ENCODE data around the gene MTCH1.

The MTCH1 gene

GRCh38 chr6:36971921-36972673 lies 13.9 kb downstream of the MTCH1 start:
- H3K9me3 ChIP-seq (ENCODE audit: control insufficient read depth, low read depth, low read length) = no peaks in the 10 kb centered on the region
- H3K9ac ChIP-seq (ENCODE audit: low read length) = no peak overlapping the region
- H3K27ac ChIP-seq (ENCODE audit: low read length) = no peak overlapping the region
- H3K4me3 ChIP-seq (ENCODE audit: low read length) = no peak overlapping the region
- peaks cover 95% of the 10 kb centered on the region for H3K36me3 ChIP-seq (ENCODE audit: control insufficient read depth, low read depth, low read length)
- H3K4me1 ChIP-seq (ENCODE audit: control insufficient read depth, low read depth, low read length) = no peaks in the 10 kb centered on the region
- no peaks in the 10 kb centered on the region for H3K27me3 ChIP-seq (ENCODE audit: control insufficient read depth, insufficient read depth, low read length)

- H3K4me1 ChIP-seq (ENCODE audit: control insufficient read depth, low read depth, low read length) = no peaks in the 10 kb centered on the region
- H3K9ac ChIP-seq (ENCODE audit: low read length) = no peak overlapping the region
- no peaks in the 10 kb centered on the region for H3K27me3 ChIP-seq (ENCODE audit: control insufficient read depth, insufficient read depth, low read length)
- no peak overlapping the region for H3K27ac ChIP-seq (ENCODE audit: low read length)
- H3K4me3 ChIP-seq (ENCODE audit: low read length) = no peak overlapping the region
- no peaks in the 10 kb centered on the region for H3K9me3 ChIP-seq (ENCODE audit: control insufficient read depth, low read depth, low read length)
- peaks cover 86% of the 10 kb centered on the region for H3K36me3 ChIP-seq (ENCODE audit: control insufficient read depth, low read depth, low read length)
These were observed 14.8 kb downstream of the MTCH1 start for GRCh38 chr6:36970892-36971842.

DNA sequence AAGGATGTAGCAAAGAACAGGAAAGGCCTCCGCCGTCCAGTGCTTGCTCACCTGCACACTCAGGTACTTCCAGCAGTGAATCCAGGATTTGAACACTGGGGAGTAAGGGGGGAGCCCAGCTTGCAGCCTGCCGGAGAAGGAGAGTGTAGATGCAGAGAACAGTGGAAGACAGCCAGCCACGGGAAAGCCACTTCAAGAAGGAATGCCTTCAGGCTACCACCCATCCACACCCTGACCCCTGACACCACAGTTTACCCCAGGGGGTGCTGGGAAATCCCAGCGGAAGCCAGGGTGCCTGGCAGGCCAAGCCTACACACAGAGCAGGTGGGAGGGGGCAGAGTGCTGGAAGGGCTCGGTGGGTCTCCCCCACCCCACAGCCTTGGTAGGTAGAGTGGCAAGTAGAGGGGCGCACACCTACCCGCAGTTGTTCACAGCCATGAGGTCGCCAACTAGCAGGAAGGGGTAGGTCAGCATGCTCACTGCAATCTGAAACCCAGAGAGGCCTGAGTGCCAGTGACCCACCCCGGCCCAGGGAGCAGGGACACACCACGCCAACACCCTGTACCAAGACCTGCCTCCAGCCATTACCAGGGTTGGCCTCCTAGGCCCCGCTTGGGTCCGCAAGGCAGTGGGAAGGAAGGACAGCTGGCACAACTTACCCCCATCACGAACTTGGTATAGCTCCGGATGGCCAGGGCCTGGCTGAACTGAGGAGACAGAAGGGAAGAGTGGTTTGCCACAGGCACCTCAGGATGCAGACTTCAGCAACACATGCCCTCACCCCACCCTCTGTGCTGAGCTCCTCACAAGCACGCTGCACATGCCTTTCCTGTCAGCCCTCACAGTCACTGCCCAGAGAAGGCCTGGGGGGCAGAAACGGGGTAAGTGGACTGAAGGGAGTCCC lies 15.8 kb downstream of the MTCH1 start:
- H3K27ac ChIP-seq (ENCODE audit: low read length) = no peak overlapping the region
- H3K36me3 ChIP-seq (ENCODE audit: control insufficient read depth, low read depth, low read length) = peaks cover 77% of the 10 kb centered on the region
- no peak overlapping the region for H3K4me3 ChIP-seq (ENCODE audit: low read length)
- no peaks in the 10 kb centered on the region for H3K9me3 ChIP-seq (ENCODE audit: control insufficient read depth, low read depth, low read length)
- no peaks in the 10 kb centered on the region for H3K27me3 ChIP-seq (ENCODE audit: control insufficient read depth, insufficient read depth, low read length)
- H3K9ac ChIP-seq (ENCODE audit: low read length) = no peak overlapping the region
- H3K4me1 ChIP-seq (ENCODE audit: control insufficient read depth, low read depth, low read length) = no peaks in the 10 kb centered on the region

- Histone ChIP-seq H3K9ac (ENCODE audit: low read length) (no peak overlapping the region), H3K9me3 (ENCODE audit: control insufficient read depth, low read depth, low read length) (no peaks in the 10 kb centered on the region), H3K36me3 (ENCODE audit: control insufficient read depth, low read depth, low read length) (peaks cover 67% of the 10 kb centered on the region), H3K27me3 (ENCODE audit: control insufficient read depth, insufficient read depth, low read length) (no peaks in the 10 kb centered on the region), H3K4me3 (ENCODE audit: low read length) (no peak overlapping the region), H3K4me1 (ENCODE audit: control insufficient read depth, low read depth, low read length) (no peaks in the 10 kb centered on the region), H3K27ac (ENCODE audit: low read length) (no peak overlapping the region)
These were observed 16.7 kb downstream of the MTCH1 start for GRCh38 chr6:36969240-36969691.

GRCh38 chr6:36968266-36968977 lies 17.6 kb downstream of the MTCH1 start:
- Histone ChIP-seq H3K4me1 (ENCODE audit: control insufficient read depth, low read depth, low read length) (no peaks in the 10 kb centered on the region), H3K27me3 (ENCODE audit: control insufficient read depth, insufficient read depth, low read length) (no peaks in the 10 kb centered on the region), H3K27ac (ENCODE audit: low read length) (no peak overlapping the region), H3K4me3 (ENCODE audit: low read length) (no peak overlapping the region), H3K36me3 (ENCODE audit: control insufficient read depth, low read depth, low read length) (peaks cover 59% of the 10 kb centered on the region), H3K9ac (ENCODE audit: low read length) (no peak overlapping the region), H3K9me3 (ENCODE audit: control insufficient read depth, low read depth, low read length) (no peaks in the 10 kb centered on the region)

GRCh38 chr6:36967757-36968156 lies 18.2 kb downstream of the MTCH1 start:
- H3K4me1 ChIP-seq (ENCODE audit: control insufficient read depth, low read depth, low read length) = no peaks in the 10 kb centered on the region
- no peak overlapping the region for H3K9ac ChIP-seq (ENCODE audit: low read length)
- H3K4me3 ChIP-seq (ENCODE audit: low read length) = no peak overlapping the region
- H3K27ac ChIP-seq (ENCODE audit: low read length) = no peak overlapping the region
- peaks cover 54% of the 10 kb centered on the region for H3K36me3 ChIP-seq (ENCODE audit: control insufficient read depth, low read depth, low read length)
- H3K9me3 ChIP-seq (ENCODE audit: control insufficient read depth, low read depth, low read length) = no peaks in the 10 kb centered on the region
- no peaks in the 10 kb centered on the region for H3K27me3 ChIP-seq (ENCODE audit: control insufficient read depth, insufficient read depth, low read length)

- Histone ChIP-seq H3K36me3 (ENCODE audit: control insufficient read depth, low read depth, low read length) (peaks cover 50% of the 10 kb centered on the region), H3K4me1 (ENCODE audit: control insufficient read depth, low read depth, low read length) (no peaks in the 10 kb centered on the region), H3K27ac (ENCODE audit: low read length) (no peak overlapping the region), H3K27me3 (ENCODE audit: control insufficient read depth, insufficient read depth, low read length) (no peaks in the 10 kb centered on the region), H3K9me3 (ENCODE audit: control insufficient read depth, low read depth, low read length) (no peaks in the 10 kb centered on the region), H3K9ac (ENCODE audit: low read length) (no peak overlapping the region), H3K4me3 (ENCODE audit: low read length) (no peak overlapping the region)
These were observed 18.7 kb downstream of the MTCH1 start for GRCh38 chr6:36967301-36967700.

GRCh38 chr6:36964908-36965307 lies 21.1 kb downstream of the MTCH1 start:
- Histone ChIP-seq H3K27ac (ENCODE audit: low read length) (no peak overlapping the region), H3K36me3 (ENCODE audit: control insufficient read depth, low read depth, low read length) (peaks cover 26% of the 10 kb centered on the region), H3K9ac (ENCODE audit: low read length) (no peak overlapping the region), H3K4me3 (ENCODE audit: low read length) (no peak overlapping the region), H3K4me1 (ENCODE audit: control insufficient read depth, low read depth, low read length) (no peaks in the 10 kb centered on the region), H3K27me3 (ENCODE audit: control insufficient read depth, insufficient read depth, low read length) (no peaks in the 10 kb centered on the region), H3K9me3 (ENCODE audit: control insufficient read depth, low read depth, low read length) (no peaks in the 10 kb centered on the region)

DNA sequence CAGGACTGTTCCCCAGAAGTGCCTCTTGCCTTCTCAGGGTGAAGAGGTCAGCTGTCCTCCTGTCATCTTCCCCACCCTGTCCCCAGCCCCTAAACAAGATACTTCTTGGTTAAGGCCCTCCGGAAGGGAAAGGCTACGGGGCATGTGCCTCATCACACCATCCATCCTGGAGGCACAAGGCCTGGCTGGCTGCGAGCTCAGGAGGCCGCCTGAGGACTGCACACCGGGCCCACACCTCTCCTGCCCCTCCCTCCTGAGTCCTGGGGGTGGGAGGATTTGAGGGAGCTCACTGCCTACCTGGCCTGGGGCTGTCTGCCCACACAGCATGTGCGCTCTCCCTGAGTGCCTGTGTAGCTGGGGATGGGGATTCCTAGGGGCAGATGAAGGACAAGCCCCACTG lies 21.6 kb downstream of the MTCH1 start:
- Histone ChIP-seq H3K4me3 (ENCODE audit: low read length) (no peak overlapping the region), H3K4me1 (ENCODE audit: control insufficient read depth, low read depth, low read length) (no peaks in the 10 kb centered on the region), H3K9me3 (ENCODE audit: control insufficient read depth, low read depth, low read length) (no peaks in the 10 kb centered on the region), H3K27me3 (ENCODE audit: control insufficient read depth, insufficient read depth, low read length) (no peaks in the 10 kb centered on the region), H3K27ac (ENCODE audit: low read length) (no peak overlapping the region), H3K36me3 (ENCODE audit: control insufficient read depth, low read depth, low read length) (peaks cover 20% of the 10 kb centered on the region), H3K9ac (ENCODE audit: low read length) (no peak overlapping the region)

GRCh38 chr6:36963451-36964290 lies 22.3 kb downstream of the MTCH1 start:
- Histone ChIP-seq H3K4me3 (ENCODE audit: low read length) (no peak overlapping the region), H3K9ac (ENCODE audit: low read length) (no peak overlapping the region), H3K4me1 (ENCODE audit: control insufficient read depth, low read depth, low read length) (no peaks in the 10 kb centered on the region)

More at GRCh38 chr6:36963451-36964290, 22.3 kb downstream of the MTCH1 start:
- Histone ChIP-seq H3K36me3 (ENCODE audit: control insufficient read depth, low read depth, low read length) (peaks cover 13% of the 10 kb centered on the region), H3K27me3 (ENCODE audit: control insufficient read depth, insufficient read depth, low read length) (no peaks in the 10 kb centered on the region), H3K9me3 (ENCODE audit: control insufficient read depth, low read depth, low read length) (no peaks in the 10 kb centered on the region), H3K27ac (ENCODE audit: low read length) (no peak overlapping the region)

All from iPS-18a (cell line).